SIG-M5 (cell line): ENCODE data around the gene SLC12A8.
"Not testable (repeated sequence)": the region's sequence is repeated elsewhere in the genome, so short reads cannot be mapped to it uniquely, and the experiment has no call there.

Source experiments
- DNase-seq: peaks from one replicate; lab custom pipeline; 2025; lab: John Stamatoyannopoulos, UW

The SLC12A8 gene

GRCh38 chr3:125112981-125113380 lies 99.6 kb downstream of the SLC12A8 start:
- DNase-seq = no peak

- no peak for DNase-seq
Observed at GRCh38 chr3:125110876-125111480, 101.6 kb downstream of the SLC12A8 start.

GRCh38 chr3:125110016-125110875 lies 102.3 kb downstream of the SLC12A8 start:
- no peak for DNase-seq

GRCh38 chr3:125109536-125109925 lies 103.0 kb downstream of the SLC12A8 start:
- DNase-seq = no peak

GRCh38 chr3:125108833-125109535 lies 103.6 kb downstream of the SLC12A8 start:
- DNase-seq = no peak

GRCh38 chr3:125107861-125108567 lies 104.5 kb downstream of the SLC12A8 start:
- no peak for DNase-seq

- no peak for DNase-seq
Observed at GRCh38 chr3:125107363-125107762, 105.2 kb downstream of the SLC12A8 start.

GRCh38 chr3:125105116-125105515 lies 107.4 kb downstream of the SLC12A8 start:
- DNase-seq = no peak

GRCh38 chr3:125104639-125105038 lies 107.9 kb downstream of the SLC12A8 start:
- no peak for DNase-seq

- no peak for DNase-seq
Observed at GRCh38 chr3:125103406-125103805, 109.1 kb downstream of the SLC12A8 start.

GRCh38 chr3:125102470-125102869 lies 110.1 kb downstream of the SLC12A8 start:
- DNase-seq = no peak

- DNase-seq = no peak
Observed at GRCh38 chr3:125098611-125099291, 113.8 kb downstream of the SLC12A8 start.

- no peak for DNase-seq
Observed at GRCh38 chr3:125090649-125091048, 121.9 kb downstream of the SLC12A8 start.

- DNase-seq = no peak
Observed at GRCh38 chr3:125087768-125088391, 124.7 kb downstream of the SLC12A8 start.

- DNase-seq = no peak
Observed at GRCh38 chr3:125085166-125085565, 127.4 kb downstream of the SLC12A8 start.

- DNase-seq = no peak
Observed at GRCh38 chr3:125083776-125084175, 128.8 kb downstream of the SLC12A8 start.

- not testable (repeated sequence) for DNase-seq
Observed at GRCh38 chr3:125082339-125082738, 130.2 kb downstream of the SLC12A8 start.

- DNase-seq = no peak
Observed at GRCh38 chr3:125080077-125080476, 132.5 kb downstream of the SLC12A8 start.

- DNase-seq = no peak
Observed at GRCh38 chr3:125079675-125080045, 132.9 kb downstream of the SLC12A8 start.

- no peak for DNase-seq
Observed at GRCh38 chr3:125078951-125079674, 133.4 kb downstream of the SLC12A8 start.

GRCh38 chr3:125077864-125078263 lies 134.7 kb downstream of the SLC12A8 start:
- DNase-seq = no peak
